Esophagus squamous epithelium (tissue), 5 donors: Measurements from ENCODE around the gene NRDE2. TPM values are rescaled to one million over a fixed set of nuclear protein-coding genes. Genes with fewer than 3 reads are reported as not detected.
"Not testable (repeated sequence)": the region's sequence is repeated elsewhere in the genome, so short reads cannot be mapped to it uniquely, and the experiment has no call there.

Experiments
- DNase-seq: peaks from one replicate; lab custom pipeline; 2025; lab: John Stamatoyannopoulos, UW
- H3K27ac ChIP-seq, 4 donors: fragments of 200-600 bp; sonication (generic); one replicate each; pipeline ENCODE4 v1.5.1; 2016 to 2019; ENCODE audit warnings: mild to moderate bottlenecking in 1 of 4
- H3K27me3 ChIP-seq, 4 donors: fragments of 200-600 bp; sonication (generic); 1 replicate in 3 of 4; 2 replicates in 1 of 4; pipeline versions ENCODE4 v1.5.1 to v1.6.0; 2017 to 2021; ENCODE audit warnings: antibody characterized with exemption in 1 of 4
- H3K36me3 ChIP-seq, 3 donors: fragments of 200-600 bp; sonication (generic); one replicate each; pipeline ENCODE4 v1.5.1; 2016 to 2019
- H3K4me1 ChIP-seq, 3 donors: fragments of 200-600 bp; sonication (generic); one replicate each; pipeline ENCODE4 v1.5.1; 2017 to 2019
- H3K4me3 ChIP-seq, 4 donors: fragments of 200-600 bp; sonication (generic); 1 replicate in 3 of 4; 2 replicates in 1 of 4; pipeline ENCODE4 v1.5.1; 2016 to 2019; ENCODE audit warnings: mild to moderate bottlenecking in 2 of 4, moderate library complexity in 1 of 4
- H3K9me3 ChIP-seq, 3 donors: fragments of 200-600 bp; sonication (generic); one replicate each; pipeline ENCODE4 v1.5.1; 2016 to 2019
- CTCF ChIP-seq, 6 experiments: fragments of 450-650 bp in 4 of 6; fragments of 200-600 bp in 2 of 6; sonication (generic) in 2 of 6; IDR thresholded peaks; one replicate each; pipeline ENCODE4 v1.5.1; 2016 to 2019; ENCODE audit warnings: antibody characterized with exemption in 6 of 6, mild to moderate bottlenecking in 4 of 6, moderate library complexity in 4 of 6
- POLR2A ChIP-seq, 4 donors: fragments of 450-650 bp; IDR thresholded peaks; one replicate each; pipeline ENCODE4 v1.6.1; 2017; ENCODE audit warnings: antibody characterized with exemption in 4 of 4, mild to moderate bottlenecking in 4 of 4, moderate library complexity in 3 of 4
- WGBS, 2 donors: methylation state at CpG; one replicate each; pipeline ENCODE4 v1.1.5; 2018; 5-methylcytosine and 5-hydroxymethylcytosine counted together
- intact Hi-C: fragments of 100-400 bp; cut with DNase I; formaldehyde crosslinking; loops from one replicate; pipeline ENCODE4 v1.15.0; 2022
- total RNA-seq, 4 donors: library from RNA; depleted of rRNA; stranded (reverse); fragments of >200 nt; gene quantifications; one replicate each; pipeline ENCODE4 v1.1.0, GENCODE V29; 2016
- donor health status: DM: yes; HTN: yes; CAD: no.

The NRDE2 gene
- total RNA-seq, 4 donors from 2014 or later, result 9.6 to 13.4 (median 10.3) TPM

GRCh38 chr14:90342327-90342726 is 10.6 kb upstream of the NRDE2 start:
- no peak overlapping the region for H3K27ac ChIP-seq
- DNase-seq, result no peak
- TF ChIP-seq POLR2A (IDR thresholded peaks at IDR 0.05), result no peak
- TF ChIP-seq CTCF (IDR thresholded peaks at IDR 0.05), result no peak
- 48 to 51% methylated on average over 4 of the region's 4 CpGs for WGBS, 2 donors
- no peaks in the 10 kb centered on the region for H3K9me3 ChIP-seq
- H3K4me3 ChIP-seq, result no peak overlapping the region
- H3K4me1 ChIP-seq, result peaks cover 0 to 27% (median 0%) of the 10 kb centered on the region in 3 donors
- peaks cover 0 to 21% (median 0%) of the 10 kb centered on the region in 4 donors for H3K27me3 ChIP-seq
- H3K36me3 ChIP-seq, result no peaks in the 10 kb centered on the region
- intact Hi-C loops, result no loop called here

DNA sequence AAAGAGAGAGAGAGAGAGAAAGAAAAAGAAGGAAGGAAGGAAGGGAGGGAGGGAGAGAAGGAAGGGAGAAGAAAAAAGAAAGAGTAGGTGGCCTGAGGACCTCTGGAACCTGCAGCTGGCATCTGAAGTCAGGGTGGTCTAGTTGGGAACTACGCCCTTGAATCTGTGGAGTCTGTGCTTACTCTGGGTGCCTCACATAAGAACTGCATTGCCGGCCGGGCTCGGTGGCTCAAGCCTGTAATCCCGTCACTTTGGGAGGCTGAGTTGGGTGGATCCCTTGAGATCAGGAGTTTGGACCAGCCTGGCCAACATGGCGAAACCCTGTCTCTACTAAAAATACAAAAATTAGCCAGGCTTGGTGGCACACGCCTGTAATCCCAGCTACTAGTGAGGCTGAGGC is 10.0 kb upstream of the NRDE2 start:
- H3K4me3 ChIP-seq, result no peak overlapping the region
- WGBS, 2 donors, result 71 to 75% methylated on average over 5 to 6 of the region's 7 CpGs
- H3K27ac ChIP-seq, result no peak overlapping the region
- no peak for DNase-seq
- intact Hi-C loops, result no loop called here
- TF ChIP-seq POLR2A (IDR thresholded peaks at IDR 0.05) (no peak), CTCF (IDR thresholded peaks at IDR 0.05) (no peak)
- peaks cover 0 to 33% (median 0%) of the 10 kb centered on the region in 3 donors for H3K4me1 ChIP-seq
- H3K27me3 ChIP-seq, result peaks cover 0 to 24% (median 0%) of the 10 kb centered on the region in 4 donors
- H3K36me3 ChIP-seq, result no peaks in the 10 kb centered on the region
- no peaks in the 10 kb centered on the region for H3K9me3 ChIP-seq

- H3K36me3 ChIP-seq, DNase-seq, H3K27ac ChIP-seq, intact Hi-C loops, H3K4me3 ChIP-seq, H3K9me3 ChIP-seq: not testable (repeated sequence)
- peaks cover 0 to 28% (median 0%) of the 10 kb centered on the region in 4 donors for H3K27me3 ChIP-seq
- peaks cover 0 to 36% (median 0%) of the 10 kb centered on the region in 3 donors for H3K4me1 ChIP-seq
- WGBS, 2 donors, result 70 to 83% methylated on average over 4 to 5 of the region's 5 CpGs
Measured at GRCh38 chr14:90341232-90341631, 9.5 kb upstream of the NRDE2 start.

GRCh38 chr14:90336985-90337384 is 5.2 kb upstream of the NRDE2 start:
- DNase-seq, result no peak
- TF ChIP-seq CTCF (IDR thresholded peaks at IDR 0.05) (no peak), POLR2A (IDR thresholded peaks at IDR 0.05) (no peak)
- Histone ChIP-seq H3K27ac (peak overlapping the region in 1 of 4 donors; percentile 53), H3K27me3 (peaks cover 0 to 37% (median 1%) of the 10 kb centered on the region in 4 donors), H3K4me1 (peaks cover 0 to 27% (median 0%) of the 10 kb centered on the region in 3 donors), H3K9me3 (no peaks in the 10 kb centered on the region), H3K4me3 (no peak overlapping the region), H3K36me3 (no peaks in the 10 kb centered on the region)
- 21 to 50% methylated on average over 2 of the region's 2 CpGs for WGBS, 2 donors
- intact Hi-C loops, result no loop called here

GRCh38 chr14:90336401-90336800 is 4.7 kb upstream of the NRDE2 start:
- intact Hi-C loops, result no loop called here
- peaks cover 0 to 30% (median under 1%) of the 10 kb centered on the region in 3 donors for H3K4me1 ChIP-seq
- peak overlapping the region in 1 of 4 donors; percentile 53 for H3K27ac ChIP-seq
- TF ChIP-seq POLR2A (IDR thresholded peaks at IDR 0.05) (no peak), CTCF (IDR thresholded peaks at IDR 0.05) (no peak)
- no peaks in the 10 kb centered on the region for H3K36me3 ChIP-seq
- 77 to 84% methylated on average over 3 of the region's 3 CpGs for WGBS, 2 donors
- H3K4me3 ChIP-seq, result no peak overlapping the region
- DNase-seq, result no peak
- H3K9me3 ChIP-seq, result no peaks in the 10 kb centered on the region
- peaks cover 0 to 37% (median 1%) of the 10 kb centered on the region in 4 donors for H3K27me3 ChIP-seq

- peak overlapping the region; percentile 54 to 96 (median 74) for H3K4me3 ChIP-seq
- intact Hi-C loops, result no loop called here
Measured at GRCh38 chr14:90332271-90332584, 487 bp upstream of the NRDE2 start.

More at GRCh38 chr14:90332271-90332584, 487 bp upstream of the NRDE2 start:
- Histone ChIP-seq H3K36me3 (no peaks in the 10 kb centered on the region), H3K27ac (peak overlapping the region; percentile 79 to 91 (median 90)), H3K27me3 (peaks cover 0 to 14% (median 1%) of the 10 kb centered on the region in 4 donors), H3K4me1 (peaks cover 7 to 37% (median 12%) of the 10 kb centered on the region in 3 donors), H3K9me3 (no peaks in the 10 kb centered on the region)
- DNase-seq, result no peak
- 34 to 37% methylated on average over 6 of the region's 6 CpGs for WGBS, 2 donors
- TF ChIP-seq CTCF (IDR thresholded peaks at IDR 0.05) (no peak), POLR2A (IDR thresholded peaks at IDR 0.05) (no peak)
